HUDEP-2 (cell line): Measurements from ENCODE around the gene TAAR5.
"Not testable (repeated sequence)": the region's sequence is repeated elsewhere in the genome, so short reads cannot be mapped to it uniquely, and the experiment has no call there.

Experiments
- DNase-seq, 76 experiments: peaks; one replicate each; lab custom pipeline; 2025; ENCODE audit not compliant: unreplicated experiment in 76 of 76; lab: John Stamatoyannopoulos, UW

Gene TAAR5

GRCh38 chr6:132589454-132589853, at the start of gene TAAR5:
TAAR5 (minus strand) TSS chr6:132589741; CDS start chr6:132589686, 55 bp downstream.
- no peak for DNase-seq

DNA sequence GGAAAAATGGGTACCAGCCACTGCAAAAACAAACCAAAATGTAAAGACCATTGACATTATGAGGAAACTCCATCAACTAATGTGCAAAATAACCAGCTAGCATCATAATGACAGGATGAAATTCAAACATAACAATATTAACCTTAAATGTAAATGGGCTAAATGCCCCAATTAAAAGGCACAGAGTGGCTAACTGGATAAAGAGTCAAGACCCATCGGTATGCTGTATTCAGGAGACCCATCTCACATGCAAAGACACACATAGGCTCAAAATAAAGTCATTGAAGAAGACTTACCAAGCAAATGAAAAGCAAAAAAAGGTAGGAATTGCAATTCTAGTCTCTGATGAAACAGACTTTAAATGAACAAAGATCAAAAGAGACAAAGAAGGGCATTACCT, 47.6 kb upstream of the TAAR5 start:
- DNase-seq, result not testable (repeated sequence)

GRCh38 chr6:132635906-132636305, 46.4 kb upstream of the TAAR5 start:
- DNase-seq, result not testable (repeated sequence)

DNA sequence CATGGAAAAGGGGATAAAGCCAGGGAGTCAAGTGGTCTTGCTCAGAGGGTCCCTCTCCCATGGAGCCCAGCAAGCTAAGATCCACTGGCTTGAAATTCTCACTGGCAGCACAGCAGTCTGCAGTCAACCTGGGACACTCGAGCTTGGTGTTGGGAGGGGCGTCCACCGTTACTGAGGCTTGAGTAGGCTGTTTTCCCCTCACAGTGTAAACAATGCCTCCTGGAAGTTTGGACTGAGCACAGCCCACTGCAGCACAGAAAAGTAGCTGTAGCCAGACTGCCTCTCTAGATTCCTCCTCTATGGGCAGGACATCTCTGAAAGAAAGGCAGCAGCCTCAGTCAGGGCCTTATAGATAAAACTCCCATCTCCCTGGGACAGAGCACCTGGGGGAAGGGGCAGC, 45.7 kb upstream of the TAAR5 start:
- not testable (repeated sequence) for DNase-seq

DNA sequence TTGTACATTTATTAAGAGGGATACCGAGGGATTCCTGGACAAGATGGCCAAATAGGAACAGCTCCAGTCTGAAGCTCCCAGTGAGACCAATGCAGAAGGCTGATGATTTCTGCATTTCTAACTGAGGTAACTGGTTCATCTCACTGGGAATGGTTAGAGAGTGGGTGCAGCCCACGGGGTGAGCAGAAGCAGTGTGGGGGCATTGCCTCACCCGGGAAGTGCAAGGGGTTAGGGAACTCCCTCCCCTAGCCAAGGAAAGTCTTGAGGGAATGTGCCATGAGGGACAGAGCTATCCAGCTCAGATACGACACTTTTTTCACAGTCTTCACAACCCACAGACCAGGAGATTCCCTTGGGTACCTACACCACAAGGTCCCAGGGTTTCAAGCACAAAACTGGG, 45.3 kb upstream of the TAAR5 start:
- DNase-seq, result no peak

DNA sequence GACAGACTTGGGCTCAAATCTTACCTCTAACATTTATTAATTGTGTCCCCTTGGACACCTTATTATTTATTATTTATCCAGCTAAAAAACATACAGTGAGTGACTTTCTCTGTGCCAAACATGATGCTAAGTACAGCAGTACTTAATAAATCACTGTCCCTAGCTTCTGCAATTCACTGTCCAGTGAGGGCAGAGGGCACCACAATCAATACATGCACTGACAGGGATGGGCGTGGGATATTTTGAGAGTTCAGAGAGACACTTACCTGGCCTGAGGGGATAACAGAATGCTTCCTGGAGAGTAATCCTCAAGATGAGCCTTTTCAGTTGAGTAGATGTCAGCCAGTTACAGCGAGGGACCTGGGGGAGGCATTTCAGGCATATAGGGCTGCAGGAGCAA, 43.8 kb upstream of the TAAR5 start:
- DNase-seq, result no peak

DNA sequence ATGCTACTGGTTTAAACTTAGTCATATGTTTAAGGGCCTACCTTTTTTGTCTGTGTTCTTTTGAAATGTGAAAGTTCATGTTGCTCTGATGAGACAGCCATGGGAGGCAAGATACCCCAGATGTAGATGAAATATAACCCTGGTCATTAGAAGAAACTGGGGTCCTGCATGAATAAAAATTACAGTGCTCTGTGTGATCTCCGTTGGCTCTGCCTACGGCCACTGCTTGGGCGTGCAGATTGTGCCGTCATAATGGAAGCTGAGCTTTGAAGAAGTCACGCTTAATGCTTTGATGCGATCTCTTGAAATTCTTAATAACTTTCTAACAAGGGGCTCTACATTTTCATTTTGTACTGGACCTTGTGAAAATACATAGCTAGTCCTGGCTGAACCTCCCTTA, 34.6 kb upstream of the TAAR5 start, which contains the start of gene TAAR2:
TSS of gene TAAR2 (minus strand) at position 101 of the 400 bp plus-strand sequence. CDS start at position 101, 0 bp downstream.
- DNase-seq, result no peak

DNA sequence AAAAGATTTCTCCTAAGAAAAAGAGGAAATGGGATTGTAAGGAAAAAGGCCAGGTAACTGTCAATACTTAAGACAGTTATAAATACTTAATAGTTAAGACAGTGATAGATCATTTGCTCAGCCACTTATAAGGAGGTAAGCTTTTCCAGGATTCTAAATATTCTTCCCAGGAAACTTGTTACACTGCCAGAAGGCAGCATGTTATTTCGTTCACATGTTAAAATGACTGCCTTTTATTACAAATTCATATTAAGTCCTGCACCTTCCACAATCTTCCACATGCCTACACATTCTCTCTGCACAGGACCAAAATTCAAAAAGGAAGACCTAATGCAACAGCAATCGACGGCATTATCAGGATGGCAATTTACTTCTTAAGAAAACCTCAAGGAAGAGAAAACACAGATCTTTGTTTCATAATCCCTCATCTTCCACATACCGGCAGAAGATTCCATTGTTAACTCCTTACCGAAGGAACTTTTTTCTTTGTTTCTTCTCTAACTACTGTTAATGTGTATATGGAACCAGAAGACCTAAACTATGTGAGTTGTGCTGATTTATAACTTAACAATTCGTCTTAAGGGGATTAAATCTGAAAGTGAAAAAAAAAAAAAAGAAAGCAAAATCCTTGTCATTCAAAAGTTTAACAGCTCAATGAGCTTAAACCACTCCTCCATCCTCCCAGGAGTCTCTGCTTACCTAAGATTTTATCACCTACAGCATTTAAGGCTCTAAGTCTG, 33.7 kb upstream of the TAAR5 start:
- no peak for DNase-seq

GRCh38 chr6:132616677-132617076, 27.1 kb upstream of the TAAR5 start:
- no peak for DNase-seq

DNA sequence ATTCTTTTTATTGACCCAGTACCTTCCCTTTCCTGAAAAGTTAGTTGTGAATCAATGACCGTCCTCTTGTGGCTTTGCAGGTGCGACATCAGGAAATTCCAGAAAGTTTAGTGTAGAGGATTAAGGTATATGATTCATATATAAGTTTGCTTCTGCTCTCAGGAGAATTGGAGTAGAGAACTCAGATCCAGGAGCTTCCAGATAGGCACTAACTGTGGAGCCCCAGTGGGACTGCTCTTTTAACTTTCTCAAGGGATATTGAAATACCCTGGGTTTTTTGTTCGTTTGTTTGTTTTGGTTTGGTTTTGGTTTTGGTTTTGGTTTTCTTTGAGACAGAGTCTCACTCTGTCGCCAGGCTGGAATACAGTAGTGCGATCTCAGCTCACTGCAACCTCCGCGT, 25.0 kb upstream of the TAAR5 start:
- no peak for DNase-seq

DNA sequence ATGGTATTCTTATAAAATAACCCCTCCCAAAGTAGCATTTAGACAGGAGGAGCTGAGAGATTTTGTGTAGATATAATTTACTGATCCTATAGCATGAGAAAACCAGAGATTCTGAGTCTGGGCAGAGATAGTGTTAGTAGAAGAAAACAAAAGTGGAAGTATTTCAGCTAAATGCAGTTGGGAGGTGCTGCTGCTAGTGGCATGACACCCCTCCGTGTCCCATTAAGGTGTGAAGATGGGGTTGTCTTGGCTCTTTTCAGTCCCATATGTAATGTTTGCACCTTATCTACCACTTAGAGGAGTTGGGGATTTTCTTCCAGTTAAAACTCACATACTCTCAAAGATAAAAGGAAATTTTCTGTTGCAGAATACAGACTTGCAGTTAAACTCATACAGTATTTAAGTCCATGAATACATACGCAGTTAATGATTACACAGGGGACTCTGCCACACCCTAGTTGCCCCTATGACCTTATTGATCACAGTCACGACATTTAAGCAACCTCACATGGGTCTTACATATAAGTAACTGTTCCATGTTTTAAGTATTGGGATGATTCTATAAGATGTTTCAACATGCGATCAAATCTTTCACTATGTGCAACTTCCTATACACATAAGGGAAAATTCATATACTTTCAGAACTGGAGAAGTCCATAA, 23.0 kb upstream of the TAAR5 start:
- no peak for DNase-seq

DNA sequence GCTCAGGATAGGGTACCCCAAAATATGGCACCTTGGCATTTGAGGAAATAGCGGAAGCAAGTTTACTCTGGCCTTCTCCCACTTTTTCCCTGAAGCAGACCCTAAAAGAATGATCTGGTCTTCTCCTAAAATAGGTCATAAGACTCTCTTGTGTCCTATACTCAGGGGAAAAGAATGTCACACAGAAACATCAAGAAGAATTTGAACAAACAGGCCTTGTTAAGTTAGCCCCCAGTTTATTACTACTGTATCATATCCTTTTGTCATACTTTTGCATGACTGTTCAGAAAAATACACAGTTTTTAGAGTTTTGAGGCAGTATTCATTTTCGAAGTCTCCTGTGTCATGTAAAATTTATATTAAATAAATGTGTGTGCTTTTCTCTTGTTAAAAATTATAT, 22.1 kb upstream of the TAAR5 start:
- DNase-seq, result no peak

GRCh38 chr6:132607544-132608233, 18.1 kb upstream of the TAAR5 start:
- no peak for DNase-seq

GRCh38 chr6:132604635-132605152, 15.2 kb upstream of the TAAR5 start:
- no peak for DNase-seq

GRCh38 chr6:132600900-132601299, 11.4 kb upstream of the TAAR5 start:
- DNase-seq, result not testable (repeated sequence)

GRCh38 chr6:132598473-132598872, 8.9 kb upstream of the TAAR5 start:
- DNase-seq, result peak in 6 of 76 experiments; percentile 9 to 41 (median 28)

- DNase-seq, result no peak
Observed at GRCh38 chr6:132596201-132596600, 6.7 kb upstream of the TAAR5 start.

- DNase-seq, result no peak
Observed at GRCh38 chr6:132592855-132593254, 3.3 kb upstream of the TAAR5 start.

- no peak for DNase-seq
Observed at GRCh38 chr6:132590362-132590761, 821 bp upstream of the TAAR5 start.

DNA sequence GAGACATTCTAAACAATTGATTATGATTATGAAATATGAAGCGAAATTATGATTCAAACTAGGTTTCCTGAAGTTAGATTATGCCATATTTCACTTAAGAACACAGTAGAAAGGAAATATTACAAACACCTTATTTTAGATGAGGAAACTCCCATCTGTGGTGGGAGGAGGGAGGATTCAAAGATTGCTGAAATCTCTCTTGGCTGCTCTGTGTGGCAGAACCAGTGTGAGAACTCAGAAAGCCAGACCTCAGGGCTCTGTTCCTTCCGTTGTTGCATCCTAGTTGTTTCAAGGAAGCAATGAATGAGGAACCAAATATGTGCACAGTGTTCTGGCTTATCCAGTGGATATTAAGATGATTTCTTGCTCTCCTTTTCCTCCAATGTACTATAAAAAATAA, 2.1 kb downstream of the TAAR5 start:
- no peak for DNase-seq

- DNase-seq, result no peak
Observed at GRCh38 chr6:132584698-132585097, 4.8 kb downstream of the TAAR5 start.
